ENCODE data around the gene ALMS1.
"Not testable (repeated sequence)": the region's sequence is repeated elsewhere in the genome, so short reads cannot be mapped to it uniquely, and the experiment has no call there.

ALMS1 gene

DNA sequence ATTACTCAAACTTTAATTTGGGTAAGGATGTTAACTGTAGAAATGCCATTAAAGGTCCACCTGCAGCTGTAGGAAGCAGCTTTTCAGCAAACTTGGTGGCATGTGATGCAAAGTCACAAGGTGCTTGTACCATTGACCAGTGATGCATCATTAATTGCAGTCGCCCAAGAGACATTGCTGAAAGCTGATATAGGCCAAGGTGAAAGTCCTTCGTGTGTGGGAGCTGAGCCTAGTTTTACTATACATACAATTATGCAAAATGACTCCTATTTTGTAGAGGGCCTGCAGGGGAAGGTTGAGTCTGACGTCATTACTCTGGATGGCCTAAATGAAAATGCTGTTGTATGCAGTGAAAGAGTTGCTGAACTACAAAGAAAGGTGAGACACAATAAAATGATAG, 40.5 kb downstream of the ALMS1 start:
- H3K36me3 Mint-ChIP-seq (ENCODE audit: low read depth), result peaks cover 36% of the 10 kb centered on the region

GRCh38 chr2:73436019-73436418, 50.4 kb downstream of the ALMS1 start:
- Mint-ChIP-seq H3K9me3 (no peaks in the 10 kb centered on the region), H3K36me3 (ENCODE audit: low read depth) (peaks cover 13% of the 10 kb centered on the region), H3K27ac (no peak overlapping the region), H3K27me3 (no peaks in the 10 kb centered on the region), H3K4me1 (ENCODE audit: low read depth) (no peaks in the 10 kb centered on the region), H3K4me3 (no peak overlapping the region)

More for the DNA sequence above, 40.5 kb downstream of the ALMS1 start:
- no peaks in the 10 kb centered on the region for H3K27me3 Mint-ChIP-seq
- H3K27ac Mint-ChIP-seq, result no peak overlapping the region
- no peaks in the 10 kb centered on the region for H3K4me1 Mint-ChIP-seq (ENCODE audit: low read depth)
- H3K9me3 Mint-ChIP-seq, result no peaks in the 10 kb centered on the region
- H3K4me3 Mint-ChIP-seq, result no peak overlapping the region

- H3K9me3 Mint-ChIP-seq, result no peaks in the 10 kb centered on the region
- no peaks in the 10 kb centered on the region for H3K4me1 Mint-ChIP-seq (ENCODE audit: low read depth)
- no peak overlapping the region for H3K27ac Mint-ChIP-seq
- H3K36me3 Mint-ChIP-seq (ENCODE audit: low read depth), result peaks cover 64% of the 10 kb centered on the region
- H3K4me3 Mint-ChIP-seq, result no peak overlapping the region
- H3K27me3 Mint-ChIP-seq, result no peaks in the 10 kb centered on the region
Observed at GRCh38 chr2:73444202-73444601, 58.6 kb downstream of the ALMS1 start.

DNA sequence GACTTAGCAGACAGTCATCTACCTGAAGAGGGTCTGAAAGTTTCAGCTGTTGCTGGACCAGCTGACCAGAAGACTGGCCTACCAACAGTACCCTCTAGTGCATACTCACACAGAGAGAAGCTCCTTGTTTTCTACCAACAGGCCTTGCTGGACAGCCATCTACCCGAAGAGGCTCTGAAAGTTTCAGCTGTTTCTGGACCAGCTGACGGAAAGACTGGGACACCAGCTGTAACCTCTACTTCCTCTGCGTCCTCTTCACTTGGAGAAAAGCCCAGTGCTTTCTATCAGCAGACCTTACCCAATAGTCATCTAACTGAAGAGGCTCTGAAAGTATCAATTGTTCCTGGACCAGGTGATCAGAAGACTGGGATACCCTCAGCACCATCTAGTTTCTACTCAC, 63.2 kb downstream of the ALMS1 start:
- H3K27ac Mint-ChIP-seq, result no peak overlapping the region
- no peaks in the 10 kb centered on the region for H3K27me3 Mint-ChIP-seq
- H3K4me1 Mint-ChIP-seq (ENCODE audit: low read depth), result no peaks in the 10 kb centered on the region
- H3K36me3 Mint-ChIP-seq (ENCODE audit: low read depth), result peaks cover 80% of the 10 kb centered on the region
- no peak overlapping the region for H3K4me3 Mint-ChIP-seq
- H3K9me3 Mint-ChIP-seq, result no peaks in the 10 kb centered on the region

GRCh38 chr2:73449404-73449803, 63.8 kb downstream of the ALMS1 start:
- H3K4me3 Mint-ChIP-seq, result no peak overlapping the region
- peaks cover 78% of the 10 kb centered on the region for H3K36me3 Mint-ChIP-seq (ENCODE audit: low read depth)
- H3K4me1 Mint-ChIP-seq (ENCODE audit: low read depth), result no peaks in the 10 kb centered on the region

DNA sequence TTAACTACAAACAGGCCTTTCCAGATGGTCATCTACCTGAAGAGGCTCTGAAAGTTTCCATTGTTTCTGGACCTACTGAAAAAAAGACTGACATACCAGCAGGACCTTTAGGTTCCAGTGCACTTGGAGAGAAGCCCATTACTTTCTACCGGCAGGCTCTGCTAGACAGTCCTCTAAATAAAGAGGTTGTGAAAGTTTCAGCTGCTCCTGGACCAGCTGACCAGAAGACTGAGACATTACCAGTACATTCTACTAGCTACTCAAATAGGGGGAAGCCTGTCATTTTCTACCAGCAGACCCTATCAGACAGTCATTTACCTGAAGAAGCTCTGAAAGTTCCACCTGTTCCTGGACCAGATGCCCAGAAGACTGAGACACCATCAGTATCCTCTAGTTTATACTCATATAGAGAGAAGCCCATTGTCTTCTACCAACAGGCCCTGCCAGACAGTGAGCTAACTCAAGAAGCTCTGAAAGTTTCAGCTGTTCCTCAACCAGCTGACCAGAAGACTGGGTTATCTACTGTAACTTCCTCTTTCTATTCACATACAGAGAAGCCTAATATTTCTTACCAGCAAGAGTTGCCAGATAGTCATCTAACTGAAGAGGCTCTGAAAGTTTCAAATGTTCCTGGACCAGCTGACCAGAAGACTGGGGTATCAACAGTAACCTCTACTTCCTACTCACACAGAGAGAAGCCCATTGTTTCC, 65.8 kb downstream of the ALMS1 start:
- H3K4me1 Mint-ChIP-seq (ENCODE audit: low read depth), result no peaks in the 10 kb centered on the region
- H3K27me3 Mint-ChIP-seq, result no peaks in the 10 kb centered on the region
- no peak overlapping the region for H3K4me3 Mint-ChIP-seq
- H3K36me3 Mint-ChIP-seq (ENCODE audit: low read depth), result peaks cover 72% of the 10 kb centered on the region
- H3K27ac Mint-ChIP-seq, result no peak overlapping the region
- no peaks in the 10 kb centered on the region for H3K9me3 Mint-ChIP-seq

More at GRCh38 chr2:73449404-73449803, 63.8 kb downstream of the ALMS1 start:
- no peak overlapping the region for H3K27ac Mint-ChIP-seq
- H3K9me3 Mint-ChIP-seq, result no peaks in the 10 kb centered on the region
- H3K27me3 Mint-ChIP-seq, result no peaks in the 10 kb centered on the region

DNA sequence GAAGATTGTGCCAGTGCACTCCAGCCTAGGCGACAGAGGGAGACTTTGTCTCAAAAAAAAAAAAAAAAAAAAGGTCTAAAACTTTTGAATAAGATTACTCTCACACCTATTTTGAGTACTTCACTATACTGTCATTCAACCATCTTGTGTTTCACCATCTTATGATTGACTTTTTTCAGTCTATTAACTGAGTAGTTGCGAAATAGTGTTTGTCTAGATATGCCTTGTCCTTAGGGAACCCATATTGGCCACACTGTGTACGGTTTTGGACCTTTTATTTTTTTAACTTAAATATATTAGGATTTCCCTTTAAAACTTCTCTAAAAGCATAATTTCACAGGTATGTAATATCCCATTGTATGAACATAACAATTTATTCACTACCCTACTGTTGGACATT, 72.3 kb downstream of the ALMS1 start:
- Mint-ChIP-seq H3K4me1 (ENCODE audit: low read depth) (no peaks in the 10 kb centered on the region), H3K4me3 (no peak overlapping the region), H3K27ac (no peak overlapping the region), H3K9me3 (peaks cover 7% of the 10 kb centered on the region), H3K36me3 (ENCODE audit: low read depth) (peaks cover 51% of the 10 kb centered on the region), H3K27me3 (no peaks in the 10 kb centered on the region)

DNA sequence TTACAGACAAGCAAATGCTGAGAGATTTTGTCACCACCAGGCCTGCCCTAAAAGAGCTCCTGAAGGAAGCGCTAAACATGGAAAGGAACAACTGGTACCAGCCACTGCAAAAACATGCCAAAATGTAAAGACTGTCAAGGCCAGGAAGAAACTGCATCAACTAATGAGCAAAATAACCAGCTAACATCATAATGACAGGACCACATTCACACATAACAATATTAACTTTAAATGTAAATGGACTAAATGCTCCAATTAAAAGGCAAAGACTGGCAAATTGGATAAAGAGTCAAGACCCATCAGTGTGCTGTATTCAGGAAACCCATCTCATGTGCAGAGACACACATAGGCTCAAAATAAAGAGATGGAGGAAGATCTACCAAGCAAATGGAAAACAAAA, 76.8 kb downstream of the ALMS1 start:
- not testable (repeated sequence) for H3K27ac Mint-ChIP-seq; H3K27me3 Mint-ChIP-seq; H3K4me1 Mint-ChIP-seq (ENCODE audit: low read depth); H3K4me3 Mint-ChIP-seq; H3K9me3 Mint-ChIP-seq
- peaks cover 25% of the 10 kb centered on the region for H3K36me3 Mint-ChIP-seq (ENCODE audit: low read depth)

- Mint-ChIP-seq H3K27ac (no peak overlapping the region), H3K36me3 (ENCODE audit: low read depth) (no peaks in the 10 kb centered on the region), H3K9me3 (no peaks in the 10 kb centered on the region), H3K27me3 (no peaks in the 10 kb centered on the region), H3K4me1 (ENCODE audit: low read depth) (no peaks in the 10 kb centered on the region), H3K4me3 (no peak overlapping the region)
Observed at GRCh38 chr2:73468376-73468775, 82.7 kb downstream of the ALMS1 start.

DNA sequence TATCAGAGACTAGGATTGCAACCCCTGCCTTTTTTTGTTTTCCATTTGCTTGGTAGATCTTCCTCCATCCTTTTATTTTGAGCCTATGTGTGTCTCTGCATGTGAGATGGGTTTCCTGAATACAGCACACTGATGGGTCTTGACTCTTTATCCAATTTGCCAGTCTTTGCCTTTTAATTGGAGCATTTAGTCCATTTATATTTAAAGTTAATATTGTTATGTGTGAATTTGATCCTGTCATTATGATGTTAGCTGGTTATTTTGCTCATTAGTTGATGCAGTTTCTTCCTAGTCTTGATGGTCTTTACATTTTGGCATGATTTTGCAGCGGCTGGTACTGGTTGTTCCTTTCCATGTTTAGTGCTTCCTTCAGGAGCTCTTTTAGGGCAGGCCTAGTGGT, 98.2 kb downstream of the ALMS1 start:
- H3K9me3 Mint-ChIP-seq, result not testable (repeated sequence)

DNA sequence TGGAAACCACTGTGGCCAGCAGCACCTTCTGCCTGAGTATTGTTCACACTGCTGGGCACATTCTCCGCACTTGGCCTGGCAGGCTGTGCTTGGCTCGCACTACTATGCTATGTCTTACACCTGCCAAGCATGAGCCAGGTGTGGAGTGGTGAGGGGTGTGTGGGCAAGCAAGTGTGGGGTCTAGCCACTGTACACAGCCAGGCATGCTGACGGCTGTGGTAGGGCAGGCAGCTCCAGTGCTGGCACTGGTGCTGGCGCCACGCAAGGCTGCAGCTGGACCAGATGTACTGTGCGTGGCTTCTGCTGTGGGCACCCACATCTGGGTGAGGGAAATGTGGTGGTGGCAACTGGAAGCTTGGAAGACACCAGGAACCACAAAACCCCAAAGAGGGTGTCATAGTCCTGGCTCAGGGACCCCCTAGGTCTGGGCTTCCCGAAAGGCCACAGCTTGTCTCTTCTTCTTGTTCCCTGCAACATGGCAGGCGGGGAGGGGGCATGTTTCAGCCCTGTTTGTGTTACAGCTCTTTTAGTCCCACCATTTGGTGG, 101.5 kb downstream of the ALMS1 start:
- peaks cover 4% of the 10 kb centered on the region for H3K9me3 Mint-ChIP-seq
- peaks cover 66% of the 10 kb centered on the region for H3K36me3 Mint-ChIP-seq (ENCODE audit: low read depth)
- peaks cover 8% of the 10 kb centered on the region for H3K4me1 Mint-ChIP-seq (ENCODE audit: low read depth)
- no peak overlapping the region for H3K4me3 Mint-ChIP-seq
- H3K27me3 Mint-ChIP-seq, result no peaks in the 10 kb centered on the region
- H3K27ac Mint-ChIP-seq, result no peak overlapping the region

More for the DNA sequence above, 98.2 kb downstream of the ALMS1 start:
- not testable (repeated sequence) for H3K4me3 Mint-ChIP-seq; H3K27ac Mint-ChIP-seq; H3K4me1 Mint-ChIP-seq (ENCODE audit: low read depth); H3K27me3 Mint-ChIP-seq
- peaks cover 42% of the 10 kb centered on the region for H3K36me3 Mint-ChIP-seq (ENCODE audit: low read depth)

- no peaks in the 10 kb centered on the region for H3K27me3 Mint-ChIP-seq
Observed at GRCh38 chr2:73488079-73488478, 102.4 kb downstream of the ALMS1 start.

GRCh38 chr2:73489053-73489452, 103.4 kb downstream of the ALMS1 start:
- H3K27me3 Mint-ChIP-seq, result no peaks in the 10 kb centered on the region
- H3K4me1 Mint-ChIP-seq (ENCODE audit: low read depth), result peaks cover 12% of the 10 kb centered on the region
- H3K9me3 Mint-ChIP-seq, result peaks cover 7% of the 10 kb centered on the region
- H3K27ac Mint-ChIP-seq, result peak overlapping the region; percentile 40
- H3K4me3 Mint-ChIP-seq, result no peak overlapping the region
- peaks cover 69% of the 10 kb centered on the region for H3K36me3 Mint-ChIP-seq (ENCODE audit: low read depth)

More at GRCh38 chr2:73488079-73488478, 102.4 kb downstream of the ALMS1 start:
- no peak overlapping the region for H3K27ac Mint-ChIP-seq
- H3K4me3 Mint-ChIP-seq, result no peak overlapping the region
- peaks cover 8% of the 10 kb centered on the region for H3K4me1 Mint-ChIP-seq (ENCODE audit: low read depth)
- H3K36me3 Mint-ChIP-seq (ENCODE audit: low read depth), result peaks cover 69% of the 10 kb centered on the region
- peaks cover 7% of the 10 kb centered on the region for H3K9me3 Mint-ChIP-seq

GRCh38 chr2:73494031-73494430, 108.4 kb downstream of the ALMS1 start:
- Mint-ChIP-seq H3K27me3 (no peaks in the 10 kb centered on the region), H3K4me1 (ENCODE audit: low read depth) (peaks cover 13% of the 10 kb centered on the region), H3K9me3 (peaks cover 7% of the 10 kb centered on the region), H3K36me3 (ENCODE audit: low read depth) (peaks cover 39% of the 10 kb centered on the region), H3K27ac (no peak overlapping the region), H3K4me3 (no peak overlapping the region)

GRCh38 chr2:73503992-73504570, 118.4 kb downstream of the ALMS1 start:
- H3K36me3 Mint-ChIP-seq (ENCODE audit: low read depth), result peaks cover 52% of the 10 kb centered on the region
- H3K9me3 Mint-ChIP-seq, result peaks cover 25% of the 10 kb centered on the region
- H3K27ac Mint-ChIP-seq, result no peak overlapping the region
- no peak overlapping the region for H3K4me3 Mint-ChIP-seq
- no peaks in the 10 kb centered on the region for H3K4me1 Mint-ChIP-seq (ENCODE audit: low read depth)
- H3K27me3 Mint-ChIP-seq, result no peaks in the 10 kb centered on the region
